Measurements from ENCODE around the gene FUT4.

FUT4 gene

DNA sequence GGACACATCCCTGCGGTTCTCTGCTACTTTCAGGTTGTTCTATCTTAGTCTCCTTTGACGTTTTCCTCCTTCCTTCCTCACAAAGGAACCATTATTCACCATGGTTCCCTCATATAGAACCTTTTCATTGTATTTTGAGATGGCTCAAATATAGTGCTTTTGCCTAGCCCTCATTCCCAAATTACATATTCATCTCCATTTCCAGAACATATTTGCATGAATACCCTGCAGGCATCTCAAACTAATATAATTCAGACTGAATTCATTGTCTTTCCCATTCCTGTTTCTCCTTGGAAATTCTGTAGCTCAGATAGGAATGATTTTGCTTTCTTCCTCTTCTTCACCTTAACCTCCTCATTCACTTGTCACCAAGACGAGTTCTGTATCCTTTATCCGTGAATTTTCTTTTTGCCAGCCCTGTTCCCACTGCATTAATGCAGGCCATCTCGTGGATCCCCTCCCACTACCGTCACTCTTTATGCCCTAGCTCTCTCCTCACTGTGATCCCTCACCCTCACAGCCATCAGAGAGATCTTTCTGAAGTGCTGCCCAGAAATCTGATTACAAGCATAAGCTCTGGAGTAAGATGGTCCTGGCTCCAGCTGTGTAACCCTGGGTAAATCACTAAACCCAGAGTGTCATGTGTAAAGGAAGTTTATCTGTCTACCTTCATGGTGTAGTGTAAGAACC lies 46.8 kb downstream of the FUT4 start:
- no peaks in the 10 kb centered on the region for H3K4me1 ChIP-seq (ENCODE audit: control insufficient read depth, insufficient read depth, low read length)
- H3K27me3 ChIP-seq (ENCODE audit: control insufficient read depth, insufficient read depth, low read length): no peaks in the 10 kb centered on the region
- no peak overlapping the region for H3K4me2 ChIP-seq (ENCODE audit: low read length)
- H3K36me3 ChIP-seq (ENCODE audit: insufficient read depth, low read length): no peaks in the 10 kb centered on the region
- H3K9me3 ChIP-seq (replicated peaks; ENCODE audit: low read length): no peaks in the 10 kb centered on the region
- no peak overlapping the region for H3K4me3 ChIP-seq (ENCODE audit: low read length)
- H3K9ac ChIP-seq (ENCODE audit: low read depth, low read length): no peak overlapping the region

DNA sequence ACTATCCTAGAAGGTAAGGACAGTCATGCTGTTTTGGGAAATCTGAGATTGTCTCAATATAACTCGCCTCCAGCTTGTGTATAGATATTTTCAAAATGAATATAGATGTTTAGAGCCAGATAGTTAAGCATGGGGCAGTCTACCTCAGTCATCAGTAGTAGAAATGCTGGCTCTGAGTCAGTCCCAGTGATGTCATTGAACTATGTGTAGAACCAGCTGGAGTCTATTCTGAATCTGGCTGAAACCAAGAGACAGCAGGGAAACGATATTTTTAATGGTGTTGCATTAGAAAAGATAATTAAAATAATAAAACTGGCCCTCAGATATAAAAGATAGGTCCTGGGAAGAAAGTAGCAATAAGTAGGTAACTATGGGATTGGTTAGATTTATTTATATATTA lies 49.3 kb downstream of the FUT4 start:
- no peaks in the 10 kb centered on the region for H3K36me3 ChIP-seq (ENCODE audit: insufficient read depth, low read length)
- H3K9me3 ChIP-seq (replicated peaks; ENCODE audit: low read length): no peaks in the 10 kb centered on the region
- no peaks in the 10 kb centered on the region for H3K27me3 ChIP-seq (ENCODE audit: control insufficient read depth, insufficient read depth, low read length)
- H3K4me1 ChIP-seq (ENCODE audit: control insufficient read depth, insufficient read depth, low read length): no peaks in the 10 kb centered on the region
- H3K4me3 ChIP-seq (ENCODE audit: low read length): no peak overlapping the region
- no peak overlapping the region for H3K4me2 ChIP-seq (ENCODE audit: low read length)
- no peak overlapping the region for H3K9ac ChIP-seq (ENCODE audit: low read depth, low read length)

DNA sequence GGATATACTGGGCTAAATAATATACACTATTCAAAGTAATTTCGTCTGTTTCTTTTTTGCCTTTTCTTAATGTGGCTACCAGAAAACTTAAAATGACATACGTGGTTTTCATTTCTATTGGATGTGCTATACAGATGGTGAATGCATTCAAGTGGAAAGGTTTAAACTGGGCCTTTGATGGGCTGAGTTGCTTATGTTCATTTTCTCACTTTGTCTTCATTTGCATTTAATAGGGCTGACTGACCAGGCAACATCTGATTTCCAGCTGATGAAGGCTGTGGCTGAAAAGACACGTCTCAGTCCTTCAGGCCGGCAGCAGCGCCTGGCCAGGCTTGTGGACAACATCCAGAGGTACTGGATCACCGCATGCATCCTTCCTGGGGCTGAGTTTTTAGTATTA lies 51.4 kb downstream of the FUT4 start:
- Histone ChIP-seq H3K4me3 (ENCODE audit: low read length) (no peak overlapping the region), H3K4me2 (ENCODE audit: low read length) (no peak overlapping the region), H3K27me3 (ENCODE audit: control insufficient read depth, insufficient read depth, low read length) (no peaks in the 10 kb centered on the region), H3K9ac (ENCODE audit: low read depth, low read length) (no peak overlapping the region), H3K36me3 (ENCODE audit: insufficient read depth, low read length) (no peaks in the 10 kb centered on the region), H3K9me3 (replicated peaks; ENCODE audit: low read length) (no peaks in the 10 kb centered on the region), H3K4me1 (ENCODE audit: control insufficient read depth, insufficient read depth, low read length) (no peaks in the 10 kb centered on the region)

DNA sequence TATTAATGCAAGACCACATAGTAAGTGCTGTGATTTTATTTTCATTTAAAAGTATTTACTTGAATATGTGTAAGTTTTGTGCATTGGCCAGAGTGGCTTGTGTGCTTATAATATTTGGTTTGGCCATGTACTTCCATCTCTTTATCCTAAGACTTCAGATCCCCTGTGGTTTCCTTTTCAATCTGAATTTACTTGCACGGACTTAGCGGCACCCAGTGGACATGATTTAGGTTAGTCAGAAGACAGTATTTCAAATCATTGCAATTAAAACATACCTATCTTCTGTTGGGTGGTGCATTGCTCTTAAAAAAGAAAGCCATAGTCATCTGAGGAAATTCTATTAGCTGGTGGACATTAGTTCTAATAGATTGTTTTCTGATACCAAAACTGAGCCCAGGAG lies 54.2 kb downstream of the FUT4 start:
- Histone ChIP-seq H3K4me2 (ENCODE audit: low read length) (no peak overlapping the region), H3K4me1 (ENCODE audit: control insufficient read depth, insufficient read depth, low read length) (peaks cover 9% of the 10 kb centered on the region), H3K4me3 (ENCODE audit: low read length) (no peak overlapping the region), H3K9me3 (replicated peaks; ENCODE audit: low read length) (no peaks in the 10 kb centered on the region), H3K27me3 (ENCODE audit: control insufficient read depth, insufficient read depth, low read length) (no peaks in the 10 kb centered on the region), H3K9ac (ENCODE audit: low read depth, low read length) (no peak overlapping the region), H3K36me3 (ENCODE audit: insufficient read depth, low read length) (no peaks in the 10 kb centered on the region)
